ENCODE data around the gene TEF.
"Not testable (repeated sequence)": the region's sequence is repeated elsewhere in the genome, so short reads cannot be mapped to it uniquely, and the experiment has no call there.

The TEF gene

GRCh38 chr22:41384128-41384527, 2.4 kb downstream of the TEF start:
- no peak for DNase-seq

- DNase-seq, result no peak
Measured at GRCh38 chr22:41387341-41387740, 5.6 kb downstream of the TEF start.

- DNase-seq, result no peak
Measured at GRCh38 chr22:41394012-41394356, 12.2 kb downstream of the TEF start.

GRCh38 chr22:41395531-41396240, 13.9 kb downstream of the TEF start:
- DNase-seq, result no peak

GRCh38 chr22:41397143-41397811, 15.5 kb downstream of the TEF start:
- DNase-seq, result no peak

GRCh38 chr22:41398921-41399320, 17.2 kb downstream of the TEF start:
- DNase-seq, result no peak

GRCh38 chr22:41401781-41402648, 20.3 kb downstream of the TEF start:
- peak; percentile 93 for DNase-seq

GRCh38 chr22:41402851-41403250, 21.1 kb downstream of the TEF start:
- not testable (repeated sequence) for DNase-seq

GRCh38 chr22:41403532-41404318, 22.0 kb downstream of the TEF start:
- peak; percentile 50 for DNase-seq

GRCh38 chr22:41405588-41405987, 23.8 kb downstream of the TEF start:
- no peak for DNase-seq

- no peak for DNase-seq
Measured at GRCh38 chr22:41406410-41406809, 24.7 kb downstream of the TEF start.

- DNase-seq, result no peak
Measured at GRCh38 chr22:41407433-41407832, 25.7 kb downstream of the TEF start.

GRCh38 chr22:41408665-41409064, 26.9 kb downstream of the TEF start:
- no peak for DNase-seq

- no peak for DNase-seq
Measured at GRCh38 chr22:41410311-41410751, 28.6 kb downstream of the TEF start.

- no peak for DNase-seq
Measured at GRCh38 chr22:41411021-41411851, 29.5 kb downstream of the TEF start.

GRCh38 chr22:41415554-41415953, 33.8 kb downstream of the TEF start:
- DNase-seq, result no peak

GRCh38 chr22:41417622-41418390, 36.1 kb downstream of the TEF start:
- DNase-seq, result no peak

- no peak for DNase-seq
Measured at GRCh38 chr22:41418717-41419116, 37.0 kb downstream of the TEF start.

- no peak for DNase-seq
Measured at GRCh38 chr22:41425660-41426365, 44.1 kb downstream of the TEF start.

- DNase-seq, result no peak
Measured at GRCh38 chr22:41429232-41429950, 47.6 kb downstream of the TEF start.
